AG09309 (cell line): ENCODE data around the gene LIPA.
"Not testable (repeated sequence)": the region's sequence is repeated elsewhere in the genome, so short reads cannot be mapped to it uniquely, and the experiment has no call there.

ENCODE experiments used
- DNase-seq: peaks from one replicate; pipeline ENCODE4 v3.0.0-alpha.2; 2010; ENCODE audit warnings: low read depth
- H3K4me3 ChIP-seq: 2 replicates; pipeline ENCODE4 v1.5.1; 2011; ENCODE audit warnings: mild to moderate bottlenecking, low read depth, low read length, moderate library complexity; ENCODE audit not compliant: control insufficient read depth
- CTCF ChIP-seq: IDR thresholded peaks from 2 replicates; pipeline ENCODE4 v1.5.1; 2011; ENCODE audit warnings: mild to moderate bottlenecking, low read depth, low read length, inconsistent platforms; ENCODE audit not compliant: insufficient read depth, control insufficient read depth; ENCODE audit errors: missing control alignments

LIPA gene

GRCh38 chr10:89184638-89185037 lies 66.9 kb downstream of the LIPA start:
- TF ChIP-seq CTCF, result no peak
- H3K4me3 ChIP-seq, result no peak overlapping the region
- DNase-seq, result no peak

- H3K4me3 ChIP-seq, result no peak overlapping the region
- DNase-seq, result no peak
- TF ChIP-seq CTCF, result no peak
Measured at GRCh38 chr10:89183571-89183970, 68.0 kb downstream of the LIPA start.

- DNase-seq, result no peak
- no peak for TF ChIP-seq CTCF
- no peak overlapping the region for H3K4me3 ChIP-seq
Measured at GRCh38 chr10:89182894-89183293, 68.7 kb downstream of the LIPA start.

GRCh38 chr10:89175816-89176215 lies 75.8 kb downstream of the LIPA start:
- H3K4me3 ChIP-seq, result no peak overlapping the region
- no peak for DNase-seq
- no peak for TF ChIP-seq CTCF

GRCh38 chr10:89173075-89173474 lies 78.5 kb downstream of the LIPA start:
- TF ChIP-seq CTCF, result no peak
- DNase-seq, result no peak
- no peak overlapping the region for H3K4me3 ChIP-seq

- no peak for TF ChIP-seq CTCF
- H3K4me3 ChIP-seq, result no peak overlapping the region
- no peak for DNase-seq
Measured at GRCh38 chr10:89171996-89172395, 79.6 kb downstream of the LIPA start.

GRCh38 chr10:89171263-89171872 lies 80.2 kb downstream of the LIPA start:
- no peak overlapping the region for H3K4me3 ChIP-seq
- no peak for TF ChIP-seq CTCF
- no peak for DNase-seq

- DNase-seq, H3K4me3 ChIP-seq: not testable (repeated sequence)
Measured at GRCh38 chr10:89168354-89168900, 83.1 kb downstream of the LIPA start.
